BJ (cell line): ENCODE results near the gene GHDC. TPM values are rescaled to one million over a fixed set of nuclear protein-coding genes. Genes with fewer than 3 reads are reported as not detected.

Source experiments
- CTCF ChIA-PET: fragments of 350-600 bp; formaldehyde crosslinking; extraction: SDS; loops from one replicate; lab custom pipeline; 2021; ENCODE audit warnings: antibody characterized with exemption, inconsistent platforms; lab: Yijun Ruan, JAX
- POLR2A ChIA-PET: fragments of 300-600 bp; sonication (Branson Sonifier 250); formaldehyde crosslinking; extraction: SDS; loops from one replicate; lab custom pipeline; 2021; ENCODE audit warnings: antibody characterized with exemption; lab: Charles Lee
- DNase-seq: peaks from one replicate; pipeline ENCODE4 v3.0.0-alpha.2; 2011; ENCODE audit warnings: low read depth
- H3K27me3 ChIP-seq: 2 replicates; pipeline ENCODE4 v1.6.0; 2011; ENCODE audit warnings: low read length; ENCODE audit not compliant: control insufficient read depth, insufficient read depth
- H3K36me3 ChIP-seq: 2 replicates; pipeline ENCODE4 v1.5.1; 2011; ENCODE audit warnings: low read length; ENCODE audit not compliant: control insufficient read depth, insufficient read depth
- H3K4me3 ChIP-seq: 2 replicates; pipeline ENCODE4 v1.5.1; 2011; ENCODE audit warnings: low read depth, mild to moderate bottlenecking, control low read depth, low read length
- polyA plus RNA-seq: library from polyadenylated mRNA; depleted of rRNA; stranded (reverse); fragments of >200 nt; gene quantifications from 2 replicates; pipeline ENCODE4 v1.2.3, GENCODE V29; 2011
- TF ChIP-seq, protein P1 (sequence below): IDR thresholded peaks from 2 replicates; pipeline ENCODE4 v1.5.1; 2011; ENCODE audit warnings: low read depth, mild to moderate bottlenecking, control low read depth, inconsistent platforms, low read length, moderate library complexity; ENCODE audit not compliant: insufficient read depth

The GHDC gene
- polyA plus RNA-seq, 1 experiment: 16.5 TPM

DNA sequence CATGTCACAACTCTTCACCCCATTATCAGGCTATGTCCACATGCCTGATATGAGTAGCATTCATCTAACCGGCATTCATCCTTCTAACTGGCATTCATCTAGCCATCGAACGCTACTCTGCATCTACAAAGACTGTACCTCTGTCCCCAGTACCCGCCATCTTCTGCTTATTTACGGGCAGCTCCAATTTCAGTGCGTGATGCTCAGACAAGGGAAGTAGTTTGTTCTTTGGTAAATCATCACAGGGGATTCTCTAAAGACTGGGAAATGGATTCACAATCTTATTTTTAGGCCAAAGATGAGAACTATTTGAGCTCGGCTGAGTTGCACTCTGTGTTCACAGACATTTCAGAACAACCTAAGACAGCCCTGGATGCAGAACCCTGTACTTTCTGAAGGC, 42.5 kb upstream of the GHDC start:
- H3K36me3 ChIP-seq: no peaks in the 10 kb centered on the region; the same call in 1 of the 2 replicates
- no peaks in the 10 kb centered on the region for H3K27me3 ChIP-seq
- TF ChIP-seq, protein P1, sequence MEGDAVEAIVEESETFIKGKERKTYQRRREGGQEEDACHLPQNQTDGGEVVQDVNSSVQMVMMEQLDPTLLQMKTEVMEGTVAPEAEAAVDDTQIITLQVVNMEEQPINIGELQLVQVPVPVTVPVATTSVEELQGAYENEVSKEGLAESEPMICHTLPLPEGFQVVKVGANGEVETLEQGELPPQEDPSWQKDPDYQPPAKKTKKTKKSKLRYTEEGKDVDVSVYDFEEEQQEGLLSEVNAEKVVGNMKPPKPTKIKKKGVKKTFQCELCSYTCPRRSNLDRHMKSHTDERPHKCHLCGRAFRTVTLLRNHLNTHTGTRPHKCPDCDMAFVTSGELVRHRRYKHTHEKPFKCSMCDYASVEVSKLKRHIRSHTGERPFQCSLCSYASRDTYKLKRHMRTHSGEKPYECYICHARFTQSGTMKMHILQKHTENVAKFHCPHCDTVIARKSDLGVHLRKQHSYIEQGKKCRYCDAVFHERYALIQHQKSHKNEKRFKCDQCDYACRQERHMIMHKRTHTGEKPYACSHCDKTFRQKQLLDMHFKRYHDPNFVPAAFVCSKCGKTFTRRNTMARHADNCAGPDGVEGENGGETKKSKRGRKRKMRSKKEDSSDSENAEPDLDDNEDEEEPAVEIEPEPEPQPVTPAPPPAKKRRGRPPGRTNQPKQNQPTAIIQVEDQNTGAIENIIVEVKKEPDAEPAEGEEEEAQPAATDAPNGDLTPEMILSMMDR: no peak
- ChIA-PET CTCF (no interaction called here), POLR2A (no interaction called here)
- no peak for DNase-seq
- no peak overlapping the region for H3K4me3 ChIP-seq

DNA sequence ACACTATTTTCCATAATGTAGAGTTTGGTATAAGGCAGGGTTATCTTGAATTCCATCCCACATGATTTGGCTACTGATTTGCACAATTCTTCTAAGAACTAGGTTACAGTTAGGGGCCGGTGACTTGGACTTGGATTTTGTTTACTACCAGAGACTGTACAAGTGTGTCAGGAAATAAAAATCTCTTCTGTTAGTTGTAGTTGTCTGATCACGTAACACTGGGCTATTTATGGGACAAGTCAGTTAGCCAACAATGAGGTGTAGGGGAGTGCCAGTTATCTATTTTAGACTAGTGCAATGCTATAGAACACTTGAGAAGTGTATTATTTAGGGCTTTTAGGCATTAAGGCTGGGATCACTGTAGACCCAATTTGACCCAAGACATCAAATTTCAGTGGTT, 39.7 kb upstream of the GHDC start:
- POLR2A ChIA-PET: no interaction called here
- DNase-seq: no peak
- Histone ChIP-seq H3K4me3 (no peak overlapping the region), H3K36me3 (no peaks in the 10 kb centered on the region; the same call in 1 of the 2 replicates), H3K27me3 (no peaks in the 10 kb centered on the region)
- CTCF ChIA-PET: interaction anchor here (1.3 kb wide), 1 partner anchor 12 kb away, joined by 4 read pairs; no protein-coding TSS in a partner anchor
- TF ChIP-seq, protein P1: no peak

DNA sequence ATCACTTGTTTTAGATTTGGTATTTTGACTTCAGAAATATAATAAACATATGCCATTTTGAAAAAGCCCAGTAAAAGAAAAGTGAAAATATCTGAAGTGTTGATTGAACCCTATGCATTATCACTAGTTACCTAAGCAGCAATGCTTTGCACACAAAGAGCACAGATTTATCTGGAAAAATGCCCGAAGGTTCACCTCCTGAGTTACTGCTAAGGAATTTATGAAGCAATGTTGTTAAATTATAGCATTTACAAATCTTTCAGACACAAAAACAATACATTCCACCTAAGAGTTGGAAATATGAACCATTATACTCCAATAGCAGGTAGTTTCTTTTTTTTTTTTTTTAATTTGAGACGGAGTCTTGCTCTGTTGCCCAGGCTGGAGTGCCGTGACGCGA, 38.9 kb upstream of the GHDC start:
- Histone ChIP-seq H3K36me3 (no peaks in the 10 kb centered on the region), H3K27me3 (no peaks in the 10 kb centered on the region), H3K4me3 (no peak overlapping the region)
- no peak for DNase-seq
- ChIA-PET CTCF (interaction anchor here (1.2 to 2.9 kb wide), 2 partner anchors 11 to 62 kb away, joined by 3 to 10 read pairs; no protein-coding TSS in a partner anchor), POLR2A (no interaction called here)
- TF ChIP-seq, protein P1: no peak

DNA sequence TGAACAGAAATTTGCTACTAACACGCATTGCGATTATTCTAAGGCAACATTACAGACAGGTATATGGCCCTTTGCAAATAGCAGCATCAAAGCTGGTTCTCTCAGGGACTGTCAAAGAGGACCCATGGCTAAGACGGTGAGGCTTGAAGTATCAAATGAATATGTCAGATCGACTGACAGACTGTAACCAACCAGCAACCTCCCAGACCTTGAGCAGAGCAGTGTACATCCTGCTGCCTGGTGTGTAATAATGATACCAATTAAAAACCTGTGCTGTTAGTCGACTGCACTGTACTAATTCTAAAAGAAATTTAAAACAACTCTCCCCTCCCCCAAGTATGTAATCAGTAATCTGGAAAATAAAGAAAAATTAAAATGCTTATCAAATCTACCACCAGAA, 35.9 kb upstream of the GHDC start:
- no peak for DNase-seq
- H3K4me3 ChIP-seq: no peak overlapping the region
- TF ChIP-seq, protein P1: no peak
- H3K36me3 ChIP-seq: no peaks in the 10 kb centered on the region
- H3K27me3 ChIP-seq: no peaks in the 10 kb centered on the region
- ChIA-PET POLR2A (no interaction called here), CTCF (interaction anchor here (0.8 to 2.9 kb wide), 2 partner anchors 8 to 17 kb away, joined by 4 to 10 read pairs; no protein-coding TSS in a partner anchor)

DNA sequence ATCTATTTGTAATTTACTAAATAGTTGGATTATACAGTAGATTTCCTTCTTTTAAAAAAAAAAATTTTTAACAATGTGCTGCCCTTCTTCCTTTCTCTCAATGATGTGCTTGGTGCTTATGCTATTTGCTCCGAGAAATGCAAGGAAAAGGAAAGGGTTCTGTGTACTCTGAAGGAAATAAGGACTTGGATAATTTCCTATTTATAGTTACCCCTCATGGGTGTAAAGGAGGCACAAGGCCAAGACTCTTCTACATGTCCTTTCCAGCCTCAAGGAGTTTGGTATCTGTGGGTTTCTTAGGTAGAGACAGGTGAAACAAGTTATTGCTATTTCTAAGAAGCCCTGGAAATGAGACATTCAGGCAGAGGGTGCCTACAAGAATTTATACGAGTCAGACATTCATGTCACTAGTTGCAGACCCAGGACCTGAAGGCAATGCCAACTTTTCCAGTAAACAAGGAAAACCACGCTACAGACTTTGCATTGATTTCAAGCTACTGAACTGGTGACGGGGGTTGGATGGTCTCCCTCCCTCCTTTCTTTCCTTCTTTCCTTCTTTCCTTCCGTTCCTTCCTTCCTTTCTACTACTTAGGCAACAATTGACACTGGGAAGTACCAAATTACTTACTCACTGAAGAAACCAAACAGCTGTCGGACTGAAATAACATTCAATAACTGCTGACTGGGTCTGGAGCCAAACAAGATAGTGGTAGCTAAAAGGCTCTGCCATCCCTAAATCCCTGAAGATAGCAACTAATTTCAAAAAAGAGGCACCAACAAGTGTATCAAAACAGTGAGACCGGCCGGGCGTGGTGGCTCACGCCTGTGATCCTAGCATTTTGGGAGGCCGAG, 33.8 kb upstream of the GHDC start:
- ChIA-PET CTCF (interaction anchor here (1.1 kb wide), 1 partner anchor 265 kb away, joined by 4 read pairs; no protein-coding TSS in a partner anchor), POLR2A (no interaction called here)
- Histone ChIP-seq H3K36me3 (peaks cover 7% of the 10 kb centered on the region), H3K4me3 (no peak overlapping the region), H3K27me3 (no peaks in the 10 kb centered on the region)
- DNase-seq: no peak
- TF ChIP-seq, protein P1: no peak
